HepG2 (cell line): Measurements from ENCODE around the gene ERO1A. TPM values are rescaled to one million over a fixed set of nuclear protein-coding genes. Genes with fewer than 3 reads are reported as not detected.

ENCODE experiments used
- DMTF1 ChIP-seq: sonication (generic); formaldehyde crosslinking; IDR thresholded peaks from 2 replicates; pipeline ENCODE4 v1.4.0; 2020; ENCODE audit warnings: mild to moderate bottlenecking, missing genetic modification reagents
- DNMT3B ChIP-seq: conservative IDR thresholded peaks from 2 replicates; pipeline ENCODE4 v1.6.1; 2016; ENCODE audit warnings: missing biosample characterization, control low read depth
- GPN1 ChIP-seq: sonication (generic); formaldehyde crosslinking; IDR thresholded peaks from 2 replicates; pipeline ENCODE4 v1.5.1; 2020; ENCODE audit warnings: missing genetic modification reagents, borderline replicate concordance
- HOXA3 ChIP-seq: sonication (generic); formaldehyde crosslinking; IDR thresholded peaks from 2 replicates; pipeline ENCODE4 v1.5.0; 2020; ENCODE audit warnings: missing genetic modification reagents
- KDM2A ChIP-seq: sonication (generic); formaldehyde crosslinking; IDR thresholded peaks from 2 replicates; pipeline ENCODE4 v1.4.0; 2020; ENCODE audit warnings: low read depth, missing genetic modification reagents, borderline replicate concordance
- KLF6 ChIP-seq: IDR thresholded peaks from 2 replicates; pipeline ENCODE4 v1.8.0; 2016; ENCODE audit warnings: missing biosample characterization, missing genetic modification reagents
- MLX ChIP-seq: IDR thresholded peaks from 2 replicates; pipeline ENCODE4 v1.6.1; 2016
- PLSCR1 ChIP-seq: sonication (generic); formaldehyde crosslinking; IDR thresholded peaks from 2 replicates; pipeline ENCODE4 v1.5.0; 2020; ENCODE audit warnings: missing genetic modification reagents, mild to moderate bottlenecking, borderline replicate concordance
- POGZ ChIP-seq: sonication (generic); formaldehyde crosslinking; IDR thresholded peaks from 2 replicates; pipeline ENCODE4 v1.4.0; 2020; ENCODE audit warnings: mild to moderate bottlenecking, missing genetic modification reagents
- RBM39 ChIP-seq: fragments of 200-400 bp; formaldehyde crosslinking; IDR thresholded peaks from one replicate; pipeline ENCODE4 v1.6.1; 2018; ENCODE audit warnings: antibody characterized with exemption, mild to moderate bottlenecking, low read depth, low read length; ENCODE audit not compliant: poor library complexity, severe bottlenecking
- SALL1 ChIP-seq: sonication (generic); formaldehyde crosslinking; IDR thresholded peaks from 2 replicates; pipeline ENCODE4 v1.8.0; 2022; ENCODE audit warnings: mild to moderate bottlenecking, missing genetic modification reagents
- SCMH1 ChIP-seq: sonication (generic); formaldehyde crosslinking; IDR thresholded peaks from 2 replicates; pipeline ENCODE4 v1.9.0; 2021; ENCODE audit warnings: missing genetic modification reagents, mild to moderate bottlenecking, borderline replicate concordance
- THRA ChIP-seq: sonication (generic); formaldehyde crosslinking; IDR thresholded peaks from 2 replicates; pipeline ENCODE4 v1.4.0; 2020; ENCODE audit warnings: missing genetic modification reagents, borderline replicate concordance
- ZFP1 ChIP-seq: IDR thresholded peaks from 2 replicates; pipeline ENCODE4 v1.6.1; 2016
- ZFX ChIP-seq: sonication (generic); formaldehyde crosslinking; IDR thresholded peaks from 2 replicates; pipeline ENCODE4 v1.4.0; 2020; ENCODE audit warnings: mild to moderate bottlenecking, low read depth, missing genetic modification reagents, moderate library complexity
- ZMYM4 ChIP-seq: sonication (generic); formaldehyde crosslinking; IDR thresholded peaks from 2 replicates; pipeline ENCODE4 v1.8.1; 2023; ENCODE audit warnings: mild to moderate bottlenecking, missing genetic modification reagents
- ZNF260 ChIP-seq: sonication (generic); formaldehyde crosslinking; IDR thresholded peaks from 2 replicates; pipeline ENCODE4 v1.4.0; 2020; ENCODE audit warnings: missing genetic modification reagents, low read depth, mild to moderate bottlenecking, borderline replicate concordance
- ZNF281 ChIP-seq: sonication (generic); formaldehyde crosslinking; IDR thresholded peaks from 2 replicates; pipeline ENCODE4 v1.4.0; 2020; ENCODE audit warnings: missing genetic modification reagents, borderline replicate concordance
- ZNF446 ChIP-seq: sonication (generic); formaldehyde crosslinking; IDR thresholded peaks from 2 replicates; pipeline ENCODE4 v1.5.0; 2020; ENCODE audit warnings: mild to moderate bottlenecking, missing genetic modification reagents
- ZNF513 ChIP-seq: sonication (generic); formaldehyde crosslinking; conservative IDR thresholded peaks from 2 replicates; pipeline ENCODE4 v1.5.0; 2020; ENCODE audit warnings: missing genetic modification reagents
- ZNF788 ChIP-seq: sonication (generic); formaldehyde crosslinking; IDR thresholded peaks from 2 replicates; pipeline ENCODE4 v1.5.0; 2020; ENCODE audit warnings: mild to moderate bottlenecking, missing genetic modification reagents, borderline replicate concordance
- polyA plus RNA-seq, 8 experiments: library from polyadenylated mRNA; depleted of rRNA in 3 of 8; stranded (reverse) in 7 of 8; unstranded in 1 of 8; fragments of >200 nt; fragmentation: Illumina TruSeq in 4 of 8; extraction: Trizol in 4 of 8; gene quantifications; 2 replicates each; pipeline versions ENCODE4 v1.2.1 to v1.2.3, GENCODE V29; 2011 to 2016; ENCODE audit warnings: low read depth in 4 of 8, missing spikeins in 1 of 8, mixed read lengths in 1 of 8; ENCODE audit not compliant: insufficient read depth in 1 of 8
- total RNA-seq, 5 experiments: library from RNA; depleted of rRNA; stranded (reverse); fragments of >200 nt; fragmentation: Illumina TruSeq; extraction: Trizol; gene quantifications; 2 replicates each; pipeline ENCODE4 v1.2.3, GENCODE V29; 2016; ENCODE audit warnings: low read depth in 1 of 5

Gene ERO1A
- total and polyA plus RNA-seq, 2 of the 13 experiments (the other 11 are each of a cell fraction or from before 2014, with no cell fraction given), result 60.3 to 137 TPM

- no peak for TF ChIP-seq MLX
- TF ChIP-seq ZNF281 (CRISPR knock-in tag), result peak; percentile 87
- TF ChIP-seq KLF6 (CRISPR knock-in tag), result no peak
- TF ChIP-seq THRA (CRISPR knock-in tag), result no peak
- TF ChIP-seq ZFX (CRISPR knock-in tag), result peak; percentile 22; the same call in 1 of the 2 replicates
- no peak for TF ChIP-seq ZNF260 (CRISPR knock-in tag)
- no peak for TF ChIP-seq ZFP1 (CRISPR knock-in tag)
- no peak for TF ChIP-seq ZNF788 (CRISPR knock-in tag)
- TF ChIP-seq DMTF1 (CRISPR knock-in tag), result no peak
- TF ChIP-seq SALL1 (CRISPR knock-in tag), result peak; percentile 47; the same call in 1 of the 2 replicates
- 0 out of 2 replicates have a peak, but pooled peaks have one; percentile 23 for TF ChIP-seq GPN1 (CRISPR knock-in tag)
- no peak for TF ChIP-seq PLSCR1 (CRISPR knock-in tag)
- TF ChIP-seq RBM39, result no peak
- TF ChIP-seq ZMYM4 (CRISPR knock-in tag), result 0 out of 2 replicates have a peak, but pooled peaks have one; percentile 29
- no peak for TF ChIP-seq ZNF446 (CRISPR knock-in tag)
- peak; percentile 22; the same call in 1 of the 2 replicates for TF ChIP-seq HOXA3 (CRISPR knock-in tag)
- no peak for TF ChIP-seq ZNF513
- TF ChIP-seq POGZ (CRISPR knock-in tag), result 0 out of 2 replicates have a peak, but pooled peaks have one; percentile 20
- TF ChIP-seq DNMT3B (CRISPR knock-in tag), result no peak
- TF ChIP-seq KDM2A (CRISPR knock-in tag), result peak; percentile 46; the same call in 1 of the 2 replicates
- no peak for TF ChIP-seq SCMH1 (CRISPR knock-in tag)
Measured at GRCh38 chr14:52596320-52596719, 99.0 kb downstream of the ERO1A start (continued).
